PC-9 (cell line): ENCODE data around the gene PCDHGB1. TPM values are rescaled to one million over a fixed set of nuclear protein-coding genes. Genes with fewer than 3 reads are reported as not detected.
A peak's percentile ranks its signal among the peaks of the same experiment; 100 is the strongest.

ENCODE experiments used
- BruUV-seq: library from RNA; stranded (reverse); fragments of 400-500 nt; replicated peaks from 2 replicates; lab custom pipeline; 2021; lab: Mats Ljungman, UMichigan
- CTCF ChIA-PET: fragments of 300-600 bp; sonication (Branson Sonifier 250); formaldehyde crosslinking; loops from one replicate; lab custom pipeline; 2022; ENCODE audit warnings: antibody characterized with exemption; lab: Charles Lee
- POLR2A ChIA-PET: fragments of 300-600 bp; sonication (Branson Sonifier 250); formaldehyde crosslinking; loops from one replicate; lab custom pipeline; 2022; ENCODE audit warnings: antibody characterized with exemption; ENCODE audit not compliant: unreplicated experiment; lab: Charles Lee
- DNase-seq, 2 experiments: peaks; one replicate each; pipeline versions ENCODE4 v3.0.0 to v3.0.0-alpha.2; 2015 to 2022; ENCODE audit warnings: mixed read lengths in 1 of 2
- H2AFZ ChIP-seq: fragments of 200-600 bp; sonication (generic); 2 replicates; pipeline ENCODE4 v1.8.1; 2017; ENCODE audit warnings: antibody characterized with exemption
- H3F3A ChIP-seq: fragments of 200-600 bp; sonication (generic); 2 replicates; pipeline ENCODE4 v1.8.1; 2017; ENCODE audit warnings: antibody characterized with exemption, mild to moderate bottlenecking, low read depth; ENCODE audit not compliant: insufficient read depth
- H3K27ac ChIP-seq: fragments of 200-600 bp; sonication (generic); 2 replicates; pipeline ENCODE4 v1.6.1; 2016; ENCODE audit warnings: mixed run types
- H3K27me3 ChIP-seq: fragments of 200-600 bp; sonication (generic); 2 replicates; pipeline ENCODE4 v1.6.1; 2016; ENCODE audit warnings: low read depth, mixed run types; ENCODE audit not compliant: insufficient read depth
- H3K36me3 ChIP-seq: fragments of 200-600 bp; sonication (generic); 2 replicates; pipeline ENCODE4 v1.6.1; 2016; ENCODE audit warnings: low read depth, mixed run types
- H3K4me1 ChIP-seq: fragments of 200-600 bp; sonication (generic); replicated peaks from 2 replicates; pipeline ENCODE4 v1.6.1; 2016; ENCODE audit warnings: mixed run types; ENCODE audit not compliant: insufficient read depth
- H3K4me2 ChIP-seq: fragments of 200-600 bp; sonication (generic); 2 replicates; pipeline ENCODE4 v1.6.1; 2017; ENCODE audit warnings: mixed run types
- H3K4me3 ChIP-seq: fragments of 200-600 bp; sonication (generic); 2 replicates; pipeline ENCODE4 v1.6.1; 2016; ENCODE audit warnings: mixed run types
- H3K79me2 ChIP-seq: fragments of 200-600 bp; sonication (generic); 2 replicates; pipeline ENCODE4 v1.6.1; 2017; ENCODE audit warnings: low read depth, mixed run types
- H3K9me2 ChIP-seq: fragments of 200-600 bp; sonication (generic); 2 replicates; pipeline ENCODE4 v1.8.1; 2017; ENCODE audit warnings: mild to moderate bottlenecking; ENCODE audit not compliant: insufficient read depth
- H3K9me3 ChIP-seq: fragments of 200-600 bp; sonication (generic); 2 replicates; pipeline ENCODE4 v1.8.1; 2016; ENCODE audit warnings: low read depth; ENCODE audit not compliant: insufficient read depth
- H4K20me1 ChIP-seq: fragments of 200-600 bp; sonication (generic); 2 replicates; pipeline ENCODE4 v1.8.1; 2017; ENCODE audit not compliant: insufficient read depth
- EZH2 ChIP-seq: fragments of 200-600 bp; sonication (generic); IDR thresholded peaks from 2 replicates; pipeline ENCODE4 v1.8.0; 2017; ENCODE audit warnings: antibody characterized with exemption, low read depth
- intact Hi-C: fragments of 100-400 bp; cut with micrococcal nuclease; formaldehyde crosslinking; loops from one replicate; pipeline ENCODE4 v1.10.0; 2022; ENCODE audit not compliant: unreplicated experiment
- total RNA-seq: library from RNA; stranded (reverse); gene quantifications from 2 replicates; pipeline ENCODE4 v1.2.3, GENCODE V29; 2021
- TF ChIP-seq, protein P1 (sequence below): fragments of 200-600 bp; sonication (generic); conservative IDR thresholded peaks from 2 replicates; pipeline ENCODE4 v1.6.1; 2017; ENCODE audit warnings: mixed run types, antibody characterized with exemption, mild to moderate bottlenecking, moderate library complexity

PCDHGB1 gene
- total RNA-seq, 1 experiment from 2014 or later: not detected

DNA sequence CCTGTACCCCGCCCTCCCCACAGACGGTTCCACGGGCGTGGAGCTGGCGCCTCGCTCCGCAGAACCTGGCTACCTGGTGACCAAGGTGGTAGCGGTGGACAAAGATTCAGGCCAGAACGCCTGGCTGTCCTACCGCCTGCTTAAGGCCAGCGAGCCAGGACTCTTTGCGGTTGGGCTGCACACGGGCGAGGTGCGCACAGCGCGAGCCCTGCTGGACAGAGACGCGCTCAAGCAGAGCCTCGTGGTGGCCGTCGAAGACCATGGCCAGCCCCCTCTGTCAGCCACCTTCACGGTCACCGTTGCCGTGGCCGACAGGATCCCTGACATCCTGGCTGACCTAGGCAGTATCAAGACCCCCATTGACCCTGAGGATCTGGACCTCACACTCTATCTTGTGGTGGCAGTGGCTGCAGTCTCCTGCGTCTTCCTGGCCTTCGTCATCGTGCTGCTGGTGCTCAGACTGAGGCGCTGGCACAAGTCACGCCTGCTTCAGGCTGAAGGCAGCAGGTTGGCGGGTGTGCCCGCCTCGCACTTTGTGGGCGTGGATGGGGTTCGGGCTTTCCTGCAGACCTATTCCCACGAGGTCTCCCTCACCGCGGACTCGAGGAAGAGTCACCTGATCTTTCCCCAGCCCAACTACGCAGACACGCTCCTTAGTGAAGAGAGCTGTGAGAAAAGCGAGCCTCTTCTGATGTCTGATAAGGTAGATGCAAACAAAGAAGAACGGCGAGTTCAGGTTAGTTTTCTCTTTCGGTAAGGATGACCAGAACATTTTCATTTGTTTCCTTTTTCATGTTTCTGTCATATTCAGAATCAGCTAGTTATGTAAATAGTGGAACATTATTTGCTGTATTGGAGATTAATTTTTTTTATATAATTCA lies 16.4 kb downstream of the PCDHGB1 start:
- BruUV-seq: no TSS peak
- CTCF ChIA-PET: no interaction called here

DNA sequence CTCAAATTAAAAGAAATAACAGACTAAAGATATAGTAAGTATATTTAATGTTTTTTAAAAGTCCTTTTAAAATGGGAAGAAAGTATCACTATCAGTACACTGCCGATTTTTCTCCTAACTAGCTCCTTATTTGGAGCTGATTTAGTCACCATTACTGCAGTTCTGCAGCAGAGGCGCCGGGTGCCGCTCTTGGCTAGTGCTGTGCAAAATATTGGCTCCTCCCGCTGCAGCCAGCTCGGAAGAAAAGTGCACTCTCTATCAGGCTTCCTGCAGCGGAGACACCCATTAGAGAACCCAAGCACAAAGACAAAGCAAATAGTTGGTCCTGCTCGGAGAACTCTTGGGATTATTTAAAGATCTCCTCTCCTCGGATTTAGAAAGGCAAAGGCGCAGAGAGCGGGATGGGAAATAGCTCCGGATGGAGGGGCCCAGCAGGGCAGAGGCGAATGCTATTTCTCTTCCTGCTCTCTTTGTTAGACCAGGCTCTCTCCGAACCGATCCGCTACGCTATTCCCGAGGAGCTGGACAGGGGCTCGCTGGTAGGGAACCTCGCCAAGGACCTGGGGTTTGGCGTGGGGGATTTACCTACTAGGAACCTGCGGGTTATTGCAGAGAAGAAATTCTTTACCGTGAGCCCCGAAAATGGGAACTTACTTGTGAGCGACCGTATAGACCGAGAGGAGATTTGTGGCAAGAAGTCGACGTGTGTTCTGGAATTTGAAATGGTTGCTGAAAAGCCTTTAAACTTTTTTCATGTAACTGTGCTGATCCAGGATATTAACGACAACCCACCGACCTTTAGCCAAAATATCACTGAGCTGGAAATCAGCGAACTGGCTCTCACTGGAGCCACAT lies 20.3 kb downstream of the PCDHGB1 start, which contains the start of gene PCDHGB3:
Gene PCDHGB3, plus strand, starts transcription at position 249 of the 855 bp plus-strand sequence. Its CDS starts 153 bp downstream, at position 402.
- Histone ChIP-seq H2AFZ (peak within 1 kb of the TSS; percentile 69; the same call in 1 of the 2 replicates), H3K27me3 (peaks cover 48% of the 10 kb centered on the region), H3K4me1 (no peaks in the 10 kb centered on the region), H4K20me1 (no peaks in the 10 kb centered on the region), H3F3A (no peaks in the 10 kb centered on the region), H3K4me2 (peak within 1 kb of the TSS; percentile 26; the same call in 1 of the 2 replicates), H3K4me3 (no peak within 1 kb of the TSS), H3K79me2 (no peaks in the 10 kb centered on the region), H3K9me2 (no peaks in the 10 kb centered on the region), H3K36me3 (no peaks in the 10 kb centered on the region), H3K9me3 (peaks cover 5% of the 10 kb centered on the region; the same call in 1 of the 2 replicates), H3K27ac (no peak within 1 kb of the TSS)
- TF ChIP-seq EZH2: no peak
- TF ChIP-seq, protein P1, sequence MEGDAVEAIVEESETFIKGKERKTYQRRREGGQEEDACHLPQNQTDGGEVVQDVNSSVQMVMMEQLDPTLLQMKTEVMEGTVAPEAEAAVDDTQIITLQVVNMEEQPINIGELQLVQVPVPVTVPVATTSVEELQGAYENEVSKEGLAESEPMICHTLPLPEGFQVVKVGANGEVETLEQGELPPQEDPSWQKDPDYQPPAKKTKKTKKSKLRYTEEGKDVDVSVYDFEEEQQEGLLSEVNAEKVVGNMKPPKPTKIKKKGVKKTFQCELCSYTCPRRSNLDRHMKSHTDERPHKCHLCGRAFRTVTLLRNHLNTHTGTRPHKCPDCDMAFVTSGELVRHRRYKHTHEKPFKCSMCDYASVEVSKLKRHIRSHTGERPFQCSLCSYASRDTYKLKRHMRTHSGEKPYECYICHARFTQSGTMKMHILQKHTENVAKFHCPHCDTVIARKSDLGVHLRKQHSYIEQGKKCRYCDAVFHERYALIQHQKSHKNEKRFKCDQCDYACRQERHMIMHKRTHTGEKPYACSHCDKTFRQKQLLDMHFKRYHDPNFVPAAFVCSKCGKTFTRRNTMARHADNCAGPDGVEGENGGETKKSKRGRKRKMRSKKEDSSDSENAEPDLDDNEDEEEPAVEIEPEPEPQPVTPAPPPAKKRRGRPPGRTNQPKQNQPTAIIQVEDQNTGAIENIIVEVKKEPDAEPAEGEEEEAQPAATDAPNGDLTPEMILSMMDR: peak; percentile 29; the same call in 1 of the 2 replicates
- ChIA-PET POLR2A (no interaction called here), CTCF (interaction anchor here (0.6 to 1.3 kb wide), 7 partner anchors 22 to 222 kb away, joined by 3 to 5 read pairs (median 3); partner anchors contain the start of genes PCDHGA1 and PCDHGA10)
- no TSS peak for BruUV-seq
- peak in 1 of 2 experiments; percentile 14 for DNase-seq
- intact Hi-C loops: no loop called here

More for the DNA sequence above, 16.4 kb downstream of the PCDHGB1 start:
- DNase-seq: no peak
- Histone ChIP-seq H3K9me2 (no peaks in the 10 kb centered on the region), H3K27ac (no peak overlapping the region), H3K36me3 (no peaks in the 10 kb centered on the region), H3K79me2 (no peaks in the 10 kb centered on the region), H3K9me3 (peaks cover 5% of the 10 kb centered on the region; the same call in 1 of the 2 replicates), H3K4me3 (no peak overlapping the region), H4K20me1 (no peaks in the 10 kb centered on the region), H3F3A (no peaks in the 10 kb centered on the region), H3K4me2 (no peak overlapping the region), H3K27me3 (peaks cover 55% of the 10 kb centered on the region), H3K4me1 (no peaks in the 10 kb centered on the region), H2AFZ (no peak overlapping the region)
- POLR2A ChIA-PET: no interaction called here
- intact Hi-C loops: no loop called here
- TF ChIP-seq EZH2: no peak
- TF ChIP-seq, protein P1: no peak
